Measurements from ENCODE around the gene MOK.

Gene MOK

DNA sequence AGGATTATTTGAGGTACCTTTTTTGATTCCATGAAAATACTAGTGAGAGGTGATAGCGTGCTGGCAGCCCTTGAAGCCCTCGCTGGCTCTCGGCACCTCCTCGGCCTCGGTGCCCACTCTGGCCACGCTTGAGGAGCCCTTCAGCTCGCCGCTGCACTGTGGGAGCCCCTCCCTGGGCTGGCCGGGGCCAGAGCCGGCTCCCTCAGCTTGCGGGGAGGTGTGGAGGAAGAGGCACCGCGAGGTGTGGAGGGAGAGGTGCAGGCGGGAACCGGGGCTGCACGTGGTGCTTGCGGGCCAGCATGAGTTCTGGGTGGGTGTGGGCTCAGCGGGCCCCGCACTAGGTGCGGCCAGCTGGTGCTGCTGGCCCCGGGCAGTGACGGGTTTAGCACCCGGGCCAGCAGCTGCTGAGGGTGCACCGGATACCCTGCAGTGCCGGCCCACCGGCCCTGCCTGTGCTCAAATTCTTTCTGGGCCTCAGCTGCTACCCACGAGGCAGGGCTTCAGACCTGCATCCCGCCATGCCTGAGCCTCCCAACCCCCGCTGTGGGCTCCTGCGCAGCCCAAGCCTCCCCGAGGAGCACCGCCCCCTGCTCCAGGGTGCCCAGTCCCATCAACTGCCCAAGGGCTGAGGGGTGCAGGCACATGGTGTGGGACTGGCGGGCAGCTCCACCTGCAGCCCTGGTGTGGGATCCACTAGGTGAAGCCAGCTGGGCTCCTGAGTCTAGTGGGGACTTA, 7.4 kb downstream of the MOK start:
- H3K27ac ChIP-seq: no peak overlapping the region
- no peaks in the 10 kb centered on the region for H3K9me3 ChIP-seq
- no peaks in the 10 kb centered on the region for H3K4me1 ChIP-seq (ENCODE audit: control insufficient read depth in 1 of 2, insufficient read depth in 1 of 2, low read depth in 1 of 2, low read length in 1 of 2)
- no peaks in the 10 kb centered on the region for H3K36me3 ChIP-seq
- no peaks in the 10 kb centered on the region for H3K27me3 ChIP-seq
- TF ChIP-seq, protein P1, sequence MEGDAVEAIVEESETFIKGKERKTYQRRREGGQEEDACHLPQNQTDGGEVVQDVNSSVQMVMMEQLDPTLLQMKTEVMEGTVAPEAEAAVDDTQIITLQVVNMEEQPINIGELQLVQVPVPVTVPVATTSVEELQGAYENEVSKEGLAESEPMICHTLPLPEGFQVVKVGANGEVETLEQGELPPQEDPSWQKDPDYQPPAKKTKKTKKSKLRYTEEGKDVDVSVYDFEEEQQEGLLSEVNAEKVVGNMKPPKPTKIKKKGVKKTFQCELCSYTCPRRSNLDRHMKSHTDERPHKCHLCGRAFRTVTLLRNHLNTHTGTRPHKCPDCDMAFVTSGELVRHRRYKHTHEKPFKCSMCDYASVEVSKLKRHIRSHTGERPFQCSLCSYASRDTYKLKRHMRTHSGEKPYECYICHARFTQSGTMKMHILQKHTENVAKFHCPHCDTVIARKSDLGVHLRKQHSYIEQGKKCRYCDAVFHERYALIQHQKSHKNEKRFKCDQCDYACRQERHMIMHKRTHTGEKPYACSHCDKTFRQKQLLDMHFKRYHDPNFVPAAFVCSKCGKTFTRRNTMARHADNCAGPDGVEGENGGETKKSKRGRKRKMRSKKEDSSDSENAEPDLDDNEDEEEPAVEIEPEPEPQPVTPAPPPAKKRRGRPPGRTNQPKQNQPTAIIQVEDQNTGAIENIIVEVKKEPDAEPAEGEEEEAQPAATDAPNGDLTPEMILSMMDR (IDR thresholded peaks at IDR 0.05): no peak
- H3K4me3 ChIP-seq (ENCODE audit: low read depth in 1 of 2, low read length in 1 of 2): no peak overlapping the region

DNA sequence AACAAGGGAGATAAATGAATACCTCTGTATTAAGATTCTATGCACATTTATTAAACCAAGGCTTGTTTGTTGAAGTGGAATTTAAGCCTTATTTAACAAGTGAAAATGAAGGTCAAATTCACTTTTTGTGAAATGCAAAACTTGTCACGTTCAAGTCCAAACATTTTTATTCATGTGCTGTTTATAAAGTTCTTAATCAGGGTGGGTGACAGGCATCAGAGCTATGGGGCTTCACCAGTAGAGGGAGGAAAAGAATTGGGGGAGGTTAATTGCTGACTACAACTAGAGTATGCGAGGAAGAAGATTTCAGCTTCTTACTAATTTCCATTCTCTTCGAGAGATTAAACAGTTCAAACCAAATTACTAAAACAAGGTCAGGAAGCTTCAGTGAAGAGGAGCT, 9.7 kb downstream of the MOK start:
- no peaks in the 10 kb centered on the region for H3K9me3 ChIP-seq
- no peaks in the 10 kb centered on the region for H3K4me1 ChIP-seq (ENCODE audit: control insufficient read depth in 1 of 2, insufficient read depth in 1 of 2, low read depth in 1 of 2, low read length in 1 of 2)
- H3K4me3 ChIP-seq (ENCODE audit: low read depth in 1 of 2, low read length in 1 of 2): no peak overlapping the region
- H3K36me3 ChIP-seq: no peaks in the 10 kb centered on the region
- no peaks in the 10 kb centered on the region for H3K27me3 ChIP-seq
- TF ChIP-seq, protein P1 (IDR thresholded peaks at IDR 0.05): no peak
- no peak overlapping the region for H3K27ac ChIP-seq

DNA sequence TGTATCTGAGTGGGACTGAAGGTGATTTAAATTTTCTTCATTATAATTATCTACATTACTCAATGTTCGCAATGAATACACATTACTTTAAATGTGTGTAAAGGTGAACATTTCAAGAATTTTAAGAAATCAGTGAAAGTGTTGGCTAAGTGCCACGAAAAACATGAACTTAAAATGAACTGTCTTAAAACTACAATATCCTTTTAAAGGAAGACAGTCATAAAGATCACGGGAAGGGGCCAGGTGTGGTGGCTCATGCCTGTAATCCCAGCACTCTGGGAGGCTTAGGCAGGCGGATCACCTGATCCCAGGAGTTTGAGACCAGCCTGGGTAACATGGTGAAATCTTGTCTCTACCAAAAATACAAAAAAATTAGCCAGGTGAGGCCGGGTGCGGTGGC, 11.2 kb downstream of the MOK start:
- no peak overlapping the region for H3K4me3 ChIP-seq (ENCODE audit: low read depth in 1 of 2, low read length in 1 of 2)
- H3K4me1 ChIP-seq (ENCODE audit: control insufficient read depth in 1 of 2, insufficient read depth in 1 of 2, low read depth in 1 of 2, low read length in 1 of 2): no peaks in the 10 kb centered on the region
- TF ChIP-seq, protein P1 (IDR thresholded peaks at IDR 0.05): no peak
- no peaks in the 10 kb centered on the region for H3K9me3 ChIP-seq
- H3K36me3 ChIP-seq: no peaks in the 10 kb centered on the region
- no peak overlapping the region for H3K27ac ChIP-seq
- no peaks in the 10 kb centered on the region for H3K27me3 ChIP-seq

DNA sequence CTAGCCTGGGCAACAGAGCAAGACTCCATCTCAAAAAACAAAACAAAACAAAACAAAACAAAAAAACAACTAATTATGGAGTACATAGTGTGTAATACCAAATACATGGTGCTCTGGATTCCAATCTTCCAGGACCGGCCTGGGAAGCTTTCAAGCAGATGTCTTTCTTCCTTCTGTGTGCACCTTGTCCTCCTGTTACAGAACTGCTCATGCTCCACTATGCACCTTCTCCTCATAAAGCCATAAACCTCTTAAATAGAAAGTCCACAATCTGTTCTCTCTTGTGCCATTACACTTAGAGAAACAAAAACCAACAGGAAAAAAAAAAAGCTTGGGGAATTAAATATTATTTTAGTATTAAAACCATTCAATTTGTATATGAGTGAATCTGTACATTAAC, 12.5 kb downstream of the MOK start:
- Histone ChIP-seq H3K4me1 (ENCODE audit: control insufficient read depth in 1 of 2, insufficient read depth in 1 of 2, low read depth in 1 of 2, low read length in 1 of 2) (no peaks in the 10 kb centered on the region), H3K27me3 (no peaks in the 10 kb centered on the region), H3K9me3 (no peaks in the 10 kb centered on the region), H3K36me3 (no peaks in the 10 kb centered on the region), H3K27ac (no peak overlapping the region), H3K4me3 (ENCODE audit: low read depth in 1 of 2, low read length in 1 of 2) (no peak overlapping the region)
- TF ChIP-seq, protein P1 (IDR thresholded peaks at IDR 0.05): no peak

DNA sequence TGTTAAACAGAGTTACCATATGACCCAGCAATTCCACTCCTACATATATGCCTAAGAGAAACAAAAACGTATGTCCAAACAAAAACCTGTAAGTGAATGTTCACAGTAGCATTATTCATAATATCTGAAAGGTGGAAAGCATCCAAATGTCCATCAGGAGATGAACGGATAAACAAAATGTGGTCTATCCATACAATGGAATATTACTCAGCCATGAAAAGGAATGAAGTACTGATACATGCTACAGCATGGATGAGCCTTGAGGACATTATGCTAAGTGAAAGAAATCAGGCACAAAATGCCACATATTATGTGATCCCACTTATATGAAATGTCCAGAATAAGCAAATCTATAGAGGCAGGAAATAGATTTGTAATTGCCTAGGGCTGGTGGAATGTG, 16.8 kb downstream of the MOK start:
- no peaks in the 10 kb centered on the region for H3K27me3 ChIP-seq
- H3K36me3 ChIP-seq: no peaks in the 10 kb centered on the region
- no peaks in the 10 kb centered on the region for H3K4me1 ChIP-seq (ENCODE audit: control insufficient read depth in 1 of 2, insufficient read depth in 1 of 2, low read depth in 1 of 2, low read length in 1 of 2)
- TF ChIP-seq, protein P1 (IDR thresholded peaks at IDR 0.05): no peak
- H3K4me3 ChIP-seq (ENCODE audit: low read depth in 1 of 2, low read length in 1 of 2): no peak overlapping the region
- no peak overlapping the region for H3K27ac ChIP-seq
- H3K9me3 ChIP-seq: no peaks in the 10 kb centered on the region
